ENCODE data around the gene PTX4.

Gene PTX4

GRCh38 chr16:1505912-1506311 is 17.2 kb upstream of the PTX4 start:
- TF ChIP-seq, protein P1, sequence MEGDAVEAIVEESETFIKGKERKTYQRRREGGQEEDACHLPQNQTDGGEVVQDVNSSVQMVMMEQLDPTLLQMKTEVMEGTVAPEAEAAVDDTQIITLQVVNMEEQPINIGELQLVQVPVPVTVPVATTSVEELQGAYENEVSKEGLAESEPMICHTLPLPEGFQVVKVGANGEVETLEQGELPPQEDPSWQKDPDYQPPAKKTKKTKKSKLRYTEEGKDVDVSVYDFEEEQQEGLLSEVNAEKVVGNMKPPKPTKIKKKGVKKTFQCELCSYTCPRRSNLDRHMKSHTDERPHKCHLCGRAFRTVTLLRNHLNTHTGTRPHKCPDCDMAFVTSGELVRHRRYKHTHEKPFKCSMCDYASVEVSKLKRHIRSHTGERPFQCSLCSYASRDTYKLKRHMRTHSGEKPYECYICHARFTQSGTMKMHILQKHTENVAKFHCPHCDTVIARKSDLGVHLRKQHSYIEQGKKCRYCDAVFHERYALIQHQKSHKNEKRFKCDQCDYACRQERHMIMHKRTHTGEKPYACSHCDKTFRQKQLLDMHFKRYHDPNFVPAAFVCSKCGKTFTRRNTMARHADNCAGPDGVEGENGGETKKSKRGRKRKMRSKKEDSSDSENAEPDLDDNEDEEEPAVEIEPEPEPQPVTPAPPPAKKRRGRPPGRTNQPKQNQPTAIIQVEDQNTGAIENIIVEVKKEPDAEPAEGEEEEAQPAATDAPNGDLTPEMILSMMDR (conservative IDR thresholded peaks at IDR 0.05; ENCODE audit: low read depth, low read length) = no peak
- DNase-seq (ENCODE audit: low read depth) = no peak
- H3K4me3 ChIP-seq (ENCODE audit: low read depth, low read length) = no peak overlapping the region

DNA sequence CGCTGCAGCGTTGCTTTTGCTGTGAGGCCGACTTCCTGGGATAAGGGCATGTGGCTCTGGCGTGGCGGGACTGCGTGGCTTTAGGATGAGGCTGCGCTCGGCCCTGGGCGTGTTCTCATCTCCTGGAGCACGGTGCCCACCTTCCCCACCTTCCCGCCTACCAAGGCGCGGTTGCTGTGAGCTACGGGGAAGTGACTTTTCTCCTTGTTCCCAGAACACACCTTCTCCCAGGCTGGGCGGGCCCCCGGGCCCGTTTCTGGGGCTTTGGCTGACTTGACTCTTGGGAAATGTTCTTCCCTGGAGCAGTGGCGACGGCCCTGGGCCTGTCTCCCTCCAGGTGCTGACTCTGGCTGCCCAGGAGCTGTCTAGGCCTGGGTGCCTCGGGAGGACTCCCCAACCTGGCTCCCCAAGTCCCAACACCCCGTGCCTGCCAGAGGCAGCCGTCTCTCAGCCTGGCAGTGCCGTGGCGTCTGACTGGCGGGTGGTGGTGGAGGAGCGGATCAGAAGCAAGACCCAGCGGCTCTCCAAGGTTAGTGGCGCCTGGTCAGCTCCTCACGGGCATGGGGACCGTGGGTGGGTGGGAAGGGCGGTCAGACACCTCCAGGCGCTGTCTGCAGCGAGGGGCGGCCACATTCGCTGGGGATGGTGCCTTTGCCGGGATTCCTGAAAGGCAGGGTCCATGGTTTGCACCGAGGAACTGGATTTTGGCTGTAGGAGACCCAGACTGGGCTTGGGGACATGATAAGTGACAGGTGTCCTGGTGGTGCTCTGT is 16.5 kb upstream of the PTX4 start:
- no peak overlapping the region for H3K4me3 ChIP-seq (ENCODE audit: low read depth, low read length)
- no peak for DNase-seq (ENCODE audit: low read depth)
- TF ChIP-seq, protein P1 (conservative IDR thresholded peaks at IDR 0.05; ENCODE audit: low read depth, low read length) = no peak

GRCh38 chr16:1503110-1503955 is 14.6 kb upstream of the PTX4 start:
- DNase-seq (ENCODE audit: low read depth) = no peak
- TF ChIP-seq, protein P1 (conservative IDR thresholded peaks at IDR 0.05; ENCODE audit: low read depth, low read length) = no peak
- H3K4me3 ChIP-seq (ENCODE audit: low read depth, low read length) = no peak overlapping the region

DNA sequence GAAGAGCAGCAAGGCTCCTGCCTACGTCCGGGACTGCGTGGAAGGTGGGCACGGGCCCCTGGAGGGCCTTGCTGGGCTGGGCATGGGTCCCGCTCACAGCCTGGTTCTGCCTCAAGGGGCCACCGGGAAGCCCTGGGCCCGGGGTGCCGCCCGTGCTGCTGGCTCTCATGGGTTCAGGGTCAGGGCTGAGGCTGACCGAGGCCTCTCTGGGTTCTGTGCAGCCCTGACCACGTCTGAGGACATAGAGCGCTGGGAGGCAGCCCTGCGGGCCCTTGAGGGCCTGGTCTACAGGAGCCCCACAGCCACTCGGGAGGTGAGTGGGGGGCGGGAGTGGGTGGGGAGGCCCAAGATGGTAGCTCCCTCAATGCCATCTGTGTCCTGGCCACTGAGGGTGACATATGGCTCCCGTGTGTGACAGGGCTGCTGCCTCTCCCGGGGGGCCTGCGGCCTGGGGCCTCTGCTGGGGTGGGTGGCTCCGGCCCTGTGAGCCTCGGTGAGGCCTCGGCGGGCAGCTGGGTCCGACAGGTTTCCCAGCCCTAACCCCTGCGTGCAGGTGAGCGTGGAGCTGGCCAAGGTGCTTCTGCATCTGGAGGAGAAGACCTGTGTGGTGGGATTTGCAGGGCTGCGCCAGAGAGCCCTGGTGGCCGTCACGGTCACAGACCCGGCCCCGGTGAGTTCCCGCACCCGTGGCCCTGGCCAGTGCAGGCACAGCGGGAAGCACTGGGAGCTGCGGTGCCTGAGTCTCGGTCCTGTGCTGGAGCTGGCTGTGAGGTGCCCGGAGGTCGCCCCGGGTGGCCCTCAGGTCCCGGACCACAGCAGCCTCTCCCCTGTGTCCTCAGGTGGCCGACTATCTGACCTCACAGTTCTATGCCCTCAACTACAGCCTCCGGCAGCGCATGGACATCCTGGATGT is 13.6 kb upstream of the PTX4 start:
- DNase-seq (ENCODE audit: low read depth) = no peak
- TF ChIP-seq, protein P1 (conservative IDR thresholded peaks at IDR 0.05; ENCODE audit: low read depth, low read length) = no peak
- no peak overlapping the region for H3K4me3 ChIP-seq (ENCODE audit: low read depth, low read length)

DNA sequence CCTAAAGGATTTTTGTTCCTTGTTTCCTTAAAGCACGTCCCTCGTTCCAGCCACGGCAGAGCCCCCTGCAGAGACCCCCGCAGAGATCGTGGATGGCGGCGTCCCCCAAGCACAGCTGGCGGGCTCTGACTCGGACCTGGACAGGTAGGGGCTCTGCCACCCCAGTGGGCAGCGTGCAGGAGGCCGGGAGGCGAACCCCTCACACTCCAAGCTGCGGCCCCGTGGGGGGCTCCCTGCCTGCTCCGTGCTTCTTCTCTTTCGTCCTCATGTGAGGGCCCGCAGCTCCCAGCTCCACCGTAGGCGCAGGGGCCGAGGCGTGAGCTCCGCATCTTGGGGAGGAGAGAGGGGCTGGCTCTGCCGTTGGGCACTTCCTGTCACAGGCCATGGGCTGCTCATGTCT is 12.9 kb upstream of the PTX4 start:
- H3K4me3 ChIP-seq (ENCODE audit: low read depth, low read length) = no peak overlapping the region

More for the DNA sequence above, 12.9 kb upstream of the PTX4 start:
- TF ChIP-seq, protein P1 (conservative IDR thresholded peaks at IDR 0.05; ENCODE audit: low read depth, low read length) = no peak
- no peak for DNase-seq (ENCODE audit: low read depth)
